GM23338 (cell line): ENCODE measurements around the gene TMUB2. TPM values are rescaled to one million over a fixed set of nuclear protein-coding genes. Genes with fewer than 3 reads are reported as not detected.

Source experiments
- CTCF ChIP-seq, 2 experiments: fragments of 200-600 bp in 1 of 2; sonication (generic) in 1 of 2; conservative IDR thresholded peaks; 2 replicates each; pipeline versions ENCODE4 v1.5.1 to v1.6.1; 2016 to 2017; ENCODE audit warnings: antibody characterized with exemption in 2 of 2, low read depth in 2 of 2, mild to moderate bottlenecking in 2 of 2, moderate library complexity in 1 of 2
- POLR2AphosphoS5 ChIP-seq: IDR thresholded peaks from 2 replicates; pipeline ENCODE4 v1.6.1; 2016; ENCODE audit warnings: antibody characterized with exemption, low read depth
- REST ChIP-seq: IDR thresholded peaks from one replicate; pipeline ENCODE4 v1.6.1; 2018; ENCODE audit warnings: antibody characterized with exemption; ENCODE audit not compliant: unreplicated experiment
- ZNF331 ChIP-seq: fragments of 250-450 bp; sonication (Bioruptor Pico); IDR thresholded peaks from 2 replicates; pipeline ENCODE4 v1.5.0; 2020; ENCODE audit warnings: low read depth, mild to moderate bottlenecking, moderate library complexity
- ZNF462 ChIP-seq: fragments of 250-450 bp; sonication (Bioruptor Pico); IDR thresholded peaks from 2 replicates; pipeline ENCODE4 v1.5.0; 2020; ENCODE audit warnings: mild to moderate bottlenecking, moderate library complexity
- polyA plus RNA-seq: library from polyadenylated mRNA; unstranded; fragments of >200 nt; fragmentation: Nextera tagmentation; extraction: Ambion mirVana; gene quantifications from 2 replicates; pipeline ENCODE4 v1.2.1, GENCODE V29; 2016
- total RNA-seq: library from RNA; depleted of rRNA; stranded (reverse); fragments of >200 nt; shearing (Covaris generic); gene quantifications from 2 replicates; pipeline ENCODE4 v1.2.3, GENCODE V29; 2014

The TMUB2 gene
- total and polyA plus RNA-seq, 2 experiments from 2014 or later, result 16.5 to 20.8 TPM

GRCh38 chr17:44176257-44176656 is 10.5 kb upstream of the TMUB2 start (continued):
- TF ChIP-seq ZNF462 (CRISPR knock-in tag) (no peak), POLR2AphosphoS5 (no peak), REST (no peak), CTCF (conservative IDR thresholded peaks at IDR 0.05; ENCODE audit: low read depth in 2 of 2) (no peak), ZNF331 (CRISPR knock-in tag) (no peak)
